HL-60 (cell line): ENCODE results near the gene GAK.
"Not testable (repeated sequence)": the region's sequence is repeated elsewhere in the genome, so short reads cannot be mapped to it uniquely, and the experiment has no call there.

ENCODE experiments used
- DNase-seq, 2 experiments: peaks; one replicate each; pipeline ENCODE4 v3.0.0-alpha.2; 2010 to 2020; ENCODE audit warnings: low read depth in 1 of 2, low spot score in 1 of 2
- H3K27ac ChIP-seq: fragments of 250-450 bp; sonication (Bioruptor Pico); replicated peaks from 2 replicates; pipeline ENCODE4 v1.5.1; 2020; ENCODE audit warnings: mild to moderate bottlenecking, moderate library complexity
- H3K27me3 ChIP-seq: fragments of 250-450 bp; sonication (Bioruptor Pico); 2 replicates; pipeline ENCODE4 v1.5.1; 2021; ENCODE audit warnings: mild to moderate bottlenecking, moderate library complexity; ENCODE audit not compliant: insufficient read depth, poor library complexity, severe bottlenecking
- H3K4me3 ChIP-seq: replicated peaks from 2 replicates; pipeline ENCODE4 v1.5.1; 2011; ENCODE audit warnings: mild to moderate bottlenecking, control low read depth, low read length; ENCODE audit not compliant: insufficient read depth
- CTCF ChIP-seq: IDR thresholded peaks from one replicate; pipeline ENCODE4 v1.5.1; 2011; ENCODE audit warnings: low read length, control low read depth, inconsistent platforms; ENCODE audit not compliant: insufficient read depth
- GABPA ChIP-seq: IDR thresholded peaks from 2 replicates; pipeline ENCODE4 v1.6.1; 2012; ENCODE audit warnings: low read depth
- POLR2AphosphoS5 ChIP-seq: IDR thresholded peaks from 2 replicates; pipeline ENCODE4 v1.6.1; 2012; ENCODE audit warnings: low read depth
- REST ChIP-seq: IDR thresholded peaks from 2 replicates; pipeline ENCODE4 v1.6.1; 2012; ENCODE audit warnings: low read depth; ENCODE audit not compliant: insufficient replicate concordance
- SPI1 ChIP-seq: IDR thresholded peaks from 2 replicates; pipeline ENCODE4 v1.6.1; 2012; ENCODE audit warnings: low read depth, mild to moderate bottlenecking, borderline replicate concordance

GAK gene

DNA sequence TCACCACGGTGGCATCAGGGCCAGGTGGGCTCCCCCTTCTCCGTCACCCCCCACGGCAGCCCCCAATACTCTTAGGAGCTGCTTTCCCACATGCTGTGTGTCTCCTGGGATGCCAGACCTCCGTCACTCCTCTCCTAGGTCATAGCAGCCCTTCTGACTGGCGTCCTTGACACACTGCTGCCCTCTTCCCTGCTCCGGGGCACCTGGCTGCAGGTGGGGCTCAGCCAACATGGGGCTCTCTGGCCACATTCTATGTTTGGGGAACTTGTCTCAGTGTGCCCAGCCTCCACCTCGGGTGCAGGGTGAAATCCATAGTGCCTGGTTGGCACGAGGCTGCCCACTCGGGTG lies 14.0 kb upstream of the GAK start:
- TF ChIP-seq POLR2AphosphoS5 (no peak), GABPA (no peak)
- no peak for DNase-seq
- Histone ChIP-seq H3K4me3 (no peak overlapping the region), H3K27ac (no peak overlapping the region), H3K27me3 (no peaks in the 10 kb centered on the region)

- DNase-seq = no peak
- Histone ChIP-seq H3K27ac (no peak overlapping the region), H3K27me3 (no peaks in the 10 kb centered on the region), H3K4me3 (no peak overlapping the region)
- TF ChIP-seq CTCF (no peak), SPI1 (no peak), GABPA (no peak), POLR2AphosphoS5 (no peak), REST (no peak)
These were observed 13.4 kb upstream of the GAK start for GRCh38 chr4:945274-946102.

DNA sequence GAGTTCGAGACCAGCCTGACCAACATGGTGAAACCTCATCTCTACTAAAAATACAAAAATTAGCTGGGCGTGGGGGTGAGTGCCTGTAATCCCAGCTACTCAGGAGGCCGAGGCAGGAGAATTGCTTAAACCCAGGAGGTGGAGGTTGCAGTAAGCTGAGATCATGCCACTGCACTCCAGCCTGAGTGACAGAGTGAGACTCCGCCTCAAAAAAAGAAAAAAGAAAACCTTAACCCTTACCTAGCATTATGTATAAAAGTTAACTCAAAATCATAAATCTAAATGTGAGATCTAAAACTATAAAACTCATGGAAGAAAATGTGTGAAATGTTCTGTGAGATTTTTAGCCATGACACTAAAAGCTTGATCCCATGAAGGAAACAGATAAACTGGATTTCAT lies 7.4 kb upstream of the GAK start:
- not testable (repeated sequence) for H3K4me3 ChIP-seq, H3K27me3 ChIP-seq, DNase-seq, H3K27ac ChIP-seq

DNA sequence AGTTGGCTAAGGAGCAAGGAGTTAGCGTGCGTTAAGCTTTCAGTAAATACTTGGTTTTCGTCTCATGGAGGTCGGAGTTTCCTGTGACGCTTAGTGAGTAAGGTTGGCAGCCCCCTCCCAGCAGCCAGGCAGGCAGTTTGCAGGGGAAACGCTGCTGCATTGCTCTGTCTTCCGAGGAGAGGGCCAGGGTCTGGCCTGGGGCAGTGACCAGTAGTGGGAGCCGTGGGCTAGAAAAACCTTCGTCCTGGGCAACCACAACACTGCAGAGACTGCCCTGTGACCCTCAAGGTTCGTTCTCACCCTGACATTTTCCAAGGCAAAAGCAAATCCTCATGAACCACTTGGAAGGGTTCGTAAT lies 576 bp upstream of the GAK start:
- Histone ChIP-seq H3K27me3 (no peaks in the 10 kb centered on the region), H3K4me3 (peak overlapping the region; percentile 98), H3K27ac (peak overlapping the region; percentile 71)
- TF ChIP-seq POLR2AphosphoS5 = no peak
- TF ChIP-seq GABPA = no peak
- no peak for TF ChIP-seq SPI1
- TF ChIP-seq CTCF = no peak
- no peak for TF ChIP-seq REST
- no peak for DNase-seq
